HG03196 (cell line): ENCODE data around the gene NANOG.
"Not testable (repeated sequence)": the region's sequence is repeated elsewhere in the genome, so short reads cannot be mapped to it uniquely, and the experiment has no call there.

ENCODE experiments used
- ATAC-seq: cut with Tn5 transposase; IDR thresholded peaks from one replicate; pipeline ENCODE4 v1.9.1; 2021; ENCODE audit not compliant: unreplicated experiment

NANOG gene

GRCh38 chr12:7801460-7801859, 12.3 kb downstream of the NANOG start:
- ATAC-seq: no peak

GRCh38 chr12:7806319-7806718, 17.1 kb downstream of the NANOG start:
- not testable (repeated sequence) for ATAC-seq

- no peak for ATAC-seq
Measured at GRCh38 chr12:7806863-7807487, 17.8 kb downstream of the NANOG start.

GRCh38 chr12:7825754-7826153, 36.6 kb downstream of the NANOG start:
- not testable (repeated sequence) for ATAC-seq

GRCh38 chr12:7829737-7830136, 40.5 kb downstream of the NANOG start:
- ATAC-seq: not testable (repeated sequence)

GRCh38 chr12:7832059-7832696, 43.0 kb downstream of the NANOG start:
- no peak for ATAC-seq

- ATAC-seq: not testable (repeated sequence)
Measured at GRCh38 chr12:7833201-7833600, 44.0 kb downstream of the NANOG start.

GRCh38 chr12:7833831-7834230, 44.6 kb downstream of the NANOG start:
- ATAC-seq: no peak

- no peak for ATAC-seq
Measured at GRCh38 chr12:7834701-7835100, 45.5 kb downstream of the NANOG start.

GRCh38 chr12:7835116-7835515, 45.9 kb downstream of the NANOG start:
- no peak for ATAC-seq

GRCh38 chr12:7835766-7836165, 46.6 kb downstream of the NANOG start:
- no peak for ATAC-seq

GRCh38 chr12:7837366-7837765, 48.2 kb downstream of the NANOG start:
- ATAC-seq: no peak

- ATAC-seq: not testable (repeated sequence)
Measured at GRCh38 chr12:7839226-7839625, 50.0 kb downstream of the NANOG start.

- not testable (repeated sequence) for ATAC-seq
Measured at GRCh38 chr12:7839848-7840247, 50.6 kb downstream of the NANOG start.

GRCh38 chr12:7842444-7842843, 53.2 kb downstream of the NANOG start:
- not testable (repeated sequence) for ATAC-seq

- ATAC-seq: not testable (repeated sequence)
Measured at GRCh38 chr12:7843149-7843548, 53.9 kb downstream of the NANOG start.

- not testable (repeated sequence) for ATAC-seq
Measured at GRCh38 chr12:7843583-7843982, 54.4 kb downstream of the NANOG start.

GRCh38 chr12:7844116-7844515, 54.9 kb downstream of the NANOG start:
- no peak for ATAC-seq

- not testable (repeated sequence) for ATAC-seq
Measured at GRCh38 chr12:7847226-7848097, 58.3 kb downstream of the NANOG start.

GRCh38 chr12:7848098-7848422, 58.9 kb downstream of the NANOG start:
- not testable (repeated sequence) for ATAC-seq
